Spleen (tissue), 7 donors: ENCODE measurements around the gene RGS16.

Experiments
- POLR2A ChIP-seq, 3 donors: fragments of 450-650 bp; IDR thresholded peaks; one replicate each; pipeline ENCODE4 v1.5.1; 2017; ENCODE audit warnings: antibody characterized with exemption in 3 of 3, mild to moderate bottlenecking in 1 of 3
- POLR2AphosphoS5 ChIP-seq, 3 donors: sonication (generic); formaldehyde crosslinking; IDR thresholded peaks; one replicate each; pipeline ENCODE4 v1.5.1; 2017; ENCODE audit warnings: antibody characterized with exemption in 3 of 3
- TF ChIP-seq, protein P1 (sequence below), 11 experiments: fragments of 200-600 bp in 7 of 11; fragments of 450-650 bp in 4 of 11; sonication (generic) in 4 of 11; IDR thresholded peaks in 8 of 11; conservative IDR thresholded peaks in 3 of 11; 1 replicate in 7 of 11; 2 replicates in 4 of 11; pipeline versions ENCODE4 v1.4.0 to v1.8.0; 2016 to 2021; ENCODE audit warnings: antibody characterized with exemption in 11 of 11, inconsistent platforms in 4 of 11, mild to moderate bottlenecking in 1 of 11
- donor health status: DM: no; HTN: no; CAD: no; lungs with moderate emphysema.
- donor health status: DM: no; HTN: no; CAD: no.
- donor health status: DM: no; HTN: no; CAD: no.

DNA sequence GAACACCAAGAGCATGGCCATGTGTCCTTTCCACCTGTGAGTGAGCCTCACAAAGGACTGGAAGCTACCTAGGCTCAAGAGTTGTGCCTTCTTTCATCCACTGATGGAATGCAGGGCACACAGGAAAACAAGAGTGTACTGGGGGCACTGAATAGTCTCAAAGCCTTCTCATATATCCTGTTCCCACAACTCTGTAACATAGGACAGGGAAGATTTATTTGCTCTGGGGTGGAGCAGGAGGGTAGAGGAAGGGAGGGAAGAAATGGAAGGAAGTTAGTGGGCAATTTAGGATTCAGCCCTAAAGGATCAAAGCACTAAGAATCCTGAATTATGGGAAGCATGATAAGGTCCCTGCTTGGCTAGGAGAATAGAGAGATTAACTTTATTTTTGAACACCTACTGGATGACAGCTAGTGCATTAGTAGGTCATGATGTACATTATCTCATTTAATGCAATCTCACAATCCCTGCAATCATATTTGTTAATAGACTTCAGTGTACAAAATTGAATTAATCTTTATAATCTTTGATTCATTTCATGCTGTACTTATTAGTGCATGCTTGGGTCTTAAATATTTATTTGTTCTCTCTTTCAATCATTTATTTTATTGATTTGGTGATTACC, 27.0 kb upstream of the RGS16 start:
- TF ChIP-seq, protein P1, sequence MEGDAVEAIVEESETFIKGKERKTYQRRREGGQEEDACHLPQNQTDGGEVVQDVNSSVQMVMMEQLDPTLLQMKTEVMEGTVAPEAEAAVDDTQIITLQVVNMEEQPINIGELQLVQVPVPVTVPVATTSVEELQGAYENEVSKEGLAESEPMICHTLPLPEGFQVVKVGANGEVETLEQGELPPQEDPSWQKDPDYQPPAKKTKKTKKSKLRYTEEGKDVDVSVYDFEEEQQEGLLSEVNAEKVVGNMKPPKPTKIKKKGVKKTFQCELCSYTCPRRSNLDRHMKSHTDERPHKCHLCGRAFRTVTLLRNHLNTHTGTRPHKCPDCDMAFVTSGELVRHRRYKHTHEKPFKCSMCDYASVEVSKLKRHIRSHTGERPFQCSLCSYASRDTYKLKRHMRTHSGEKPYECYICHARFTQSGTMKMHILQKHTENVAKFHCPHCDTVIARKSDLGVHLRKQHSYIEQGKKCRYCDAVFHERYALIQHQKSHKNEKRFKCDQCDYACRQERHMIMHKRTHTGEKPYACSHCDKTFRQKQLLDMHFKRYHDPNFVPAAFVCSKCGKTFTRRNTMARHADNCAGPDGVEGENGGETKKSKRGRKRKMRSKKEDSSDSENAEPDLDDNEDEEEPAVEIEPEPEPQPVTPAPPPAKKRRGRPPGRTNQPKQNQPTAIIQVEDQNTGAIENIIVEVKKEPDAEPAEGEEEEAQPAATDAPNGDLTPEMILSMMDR (IDR thresholded peaks at IDR 0.05 in 8 of 11, conservative IDR thresholded peaks at IDR 0.05 in 3 of 11): no peak
- no peak for TF ChIP-seq POLR2AphosphoS5 (IDR thresholded peaks at IDR 0.05)
- no peak for TF ChIP-seq POLR2A (IDR thresholded peaks at IDR 0.05)
